GM18502 (cell line): Measurements from ENCODE around the gene DTX1.

ENCODE experiments used
- ATAC-seq: cut with Tn5 transposase; IDR thresholded peaks from one replicate; pipeline ENCODE4 v1.9.1; 2021; ENCODE audit warnings: mild to moderate bottlenecking; ENCODE audit not compliant: unreplicated experiment, poor library complexity

The DTX1 gene

DNA sequence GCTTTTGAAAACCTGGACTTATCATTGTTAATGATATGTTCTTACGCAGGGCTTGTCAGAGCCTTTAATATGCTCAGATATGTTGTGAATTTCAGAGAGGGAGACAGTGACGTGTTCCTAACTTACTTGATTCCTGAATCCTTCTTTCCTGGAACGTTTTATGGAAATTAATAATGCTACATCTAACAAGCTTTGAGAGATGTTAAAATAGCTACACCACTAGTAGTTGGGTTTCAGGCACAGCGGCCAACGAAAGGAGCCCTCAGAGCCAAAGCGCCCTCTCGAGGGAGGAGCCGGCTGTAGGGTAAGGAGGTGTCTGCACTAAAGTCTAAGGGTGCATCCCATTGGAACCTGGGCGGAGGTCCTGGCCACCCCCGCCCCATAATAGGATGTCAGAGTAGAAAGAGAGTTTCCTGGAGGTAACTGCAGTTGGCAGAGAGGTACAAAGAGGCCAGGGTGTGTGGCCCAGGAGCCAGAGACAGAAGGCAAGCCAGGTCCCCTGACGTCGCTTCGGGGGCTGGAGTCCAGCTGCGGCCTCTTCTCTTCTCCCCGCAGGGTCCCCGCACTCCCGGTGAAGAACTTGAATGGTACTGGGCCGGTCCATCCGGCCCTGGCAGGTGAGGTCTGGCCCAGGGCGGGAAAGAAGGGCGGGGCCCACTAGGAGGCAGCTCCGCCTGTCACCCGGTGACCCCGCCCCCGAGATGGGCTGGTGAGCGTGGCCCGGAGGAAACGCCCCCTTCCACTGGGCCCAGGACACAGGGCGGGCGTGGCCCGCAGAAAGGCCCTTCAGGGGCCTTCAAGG lies 36.3 kb downstream of the DTX1 start:
- no peak for ATAC-seq

DNA sequence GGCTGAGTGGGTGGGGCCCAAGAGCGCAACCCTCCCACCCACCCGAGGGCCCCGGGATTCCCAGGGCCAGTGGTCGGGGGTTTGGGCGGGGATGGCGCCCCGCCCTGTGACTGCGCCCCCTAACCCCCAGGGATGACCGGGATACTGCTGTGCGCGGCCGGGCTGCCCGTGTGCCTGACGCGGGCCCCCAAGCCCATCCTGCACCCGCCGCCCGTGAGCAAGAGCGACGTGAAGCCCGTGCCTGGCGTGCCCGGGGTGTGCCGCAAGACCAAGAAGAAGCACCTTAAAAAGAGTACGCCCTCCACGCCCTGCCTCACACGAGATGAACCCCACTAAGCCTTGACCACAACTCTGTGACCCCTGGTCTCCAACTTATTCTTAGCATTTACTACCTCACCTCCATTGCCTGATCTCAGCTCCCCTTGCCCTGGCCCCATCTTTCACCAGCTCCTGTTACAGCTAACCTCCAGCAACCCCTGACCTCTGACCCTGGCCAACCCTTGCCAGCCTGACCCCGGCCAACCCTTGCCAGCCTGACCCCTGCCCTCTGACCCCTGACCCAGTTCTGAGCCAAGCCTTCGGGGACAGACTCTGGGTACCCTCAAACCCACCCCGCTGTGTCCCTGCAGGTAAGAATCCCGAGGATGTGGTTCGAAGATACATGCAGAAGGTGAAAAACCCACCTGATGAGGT lies 37.0 kb downstream of the DTX1 start:
- no peak for ATAC-seq

DNA sequence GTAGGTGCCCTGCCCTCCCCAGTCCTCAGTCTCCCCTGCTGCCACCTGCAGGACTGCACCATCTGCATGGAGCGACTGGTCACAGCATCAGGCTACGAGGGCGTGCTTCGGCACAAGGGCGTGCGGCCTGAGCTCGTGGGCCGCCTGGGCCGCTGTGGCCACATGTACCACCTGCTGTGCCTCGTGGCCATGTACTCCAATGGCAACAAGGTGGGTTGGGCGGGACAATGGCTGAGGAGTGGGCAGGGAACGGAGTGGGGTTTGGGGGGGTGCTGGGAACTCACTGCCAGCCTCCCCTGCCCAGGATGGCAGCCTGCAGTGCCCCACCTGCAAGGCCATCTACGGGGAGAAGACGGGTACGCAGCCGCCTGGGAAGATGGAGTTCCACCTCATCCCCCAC lies 38.2 kb downstream of the DTX1 start:
- ATAC-seq, result no peak

DNA sequence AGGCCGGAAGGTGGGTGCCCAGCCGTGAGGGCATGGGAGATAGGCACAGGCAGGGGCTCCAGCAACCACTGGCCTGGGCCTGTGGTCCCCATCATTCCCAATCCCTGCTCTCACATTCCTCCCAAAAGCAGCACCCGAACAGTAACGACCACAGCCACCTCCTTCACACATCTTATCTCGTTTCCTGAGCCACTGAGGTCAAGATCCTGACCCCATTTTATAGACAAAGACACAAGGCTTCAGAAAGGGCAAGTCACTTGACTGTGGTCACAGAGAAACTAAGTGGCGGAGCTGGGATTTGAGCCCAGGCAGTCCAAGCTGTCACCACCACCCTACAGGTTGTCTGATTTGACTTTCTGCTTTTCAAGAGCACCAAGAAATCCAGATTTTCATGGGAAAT lies 38.9 kb downstream of the DTX1 start:
- no peak for ATAC-seq

DNA sequence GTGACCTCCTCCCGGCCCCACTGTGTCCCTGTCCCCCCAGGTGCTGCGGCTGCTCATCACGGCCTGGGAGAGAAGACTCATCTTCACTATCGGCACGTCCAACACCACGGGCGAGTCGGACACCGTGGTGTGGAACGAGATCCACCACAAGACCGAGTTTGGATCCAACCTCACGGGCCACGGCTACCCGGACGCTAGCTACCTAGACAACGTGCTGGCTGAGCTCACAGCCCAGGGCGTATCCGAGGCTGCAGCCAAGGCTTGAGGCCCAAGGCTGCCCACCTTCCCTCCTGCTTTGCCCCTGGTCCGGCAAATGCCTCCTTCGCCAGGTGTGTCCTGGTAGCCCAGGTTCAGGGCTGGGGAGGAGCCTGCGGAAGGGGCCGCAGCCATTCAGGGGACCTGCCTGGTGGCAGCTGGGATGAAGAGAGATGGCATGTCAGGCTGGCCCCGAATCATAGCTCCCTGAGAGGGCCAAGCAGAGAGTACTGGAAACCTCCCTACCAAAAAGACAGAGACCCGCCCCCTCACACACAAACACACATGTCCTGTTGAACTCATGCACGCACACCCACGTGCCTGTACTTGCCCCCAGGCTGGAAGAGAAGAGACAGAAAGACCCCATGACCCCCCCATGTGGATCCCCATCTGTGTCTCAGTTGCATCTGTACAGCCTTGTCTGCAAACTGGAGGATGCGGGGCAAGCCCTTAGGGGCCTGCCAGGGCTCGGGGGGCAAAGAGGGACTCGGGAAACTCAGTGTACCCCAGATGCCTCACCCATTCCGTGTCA lies 40.3 kb downstream of the DTX1 start:
- ATAC-seq, result no peak

DNA sequence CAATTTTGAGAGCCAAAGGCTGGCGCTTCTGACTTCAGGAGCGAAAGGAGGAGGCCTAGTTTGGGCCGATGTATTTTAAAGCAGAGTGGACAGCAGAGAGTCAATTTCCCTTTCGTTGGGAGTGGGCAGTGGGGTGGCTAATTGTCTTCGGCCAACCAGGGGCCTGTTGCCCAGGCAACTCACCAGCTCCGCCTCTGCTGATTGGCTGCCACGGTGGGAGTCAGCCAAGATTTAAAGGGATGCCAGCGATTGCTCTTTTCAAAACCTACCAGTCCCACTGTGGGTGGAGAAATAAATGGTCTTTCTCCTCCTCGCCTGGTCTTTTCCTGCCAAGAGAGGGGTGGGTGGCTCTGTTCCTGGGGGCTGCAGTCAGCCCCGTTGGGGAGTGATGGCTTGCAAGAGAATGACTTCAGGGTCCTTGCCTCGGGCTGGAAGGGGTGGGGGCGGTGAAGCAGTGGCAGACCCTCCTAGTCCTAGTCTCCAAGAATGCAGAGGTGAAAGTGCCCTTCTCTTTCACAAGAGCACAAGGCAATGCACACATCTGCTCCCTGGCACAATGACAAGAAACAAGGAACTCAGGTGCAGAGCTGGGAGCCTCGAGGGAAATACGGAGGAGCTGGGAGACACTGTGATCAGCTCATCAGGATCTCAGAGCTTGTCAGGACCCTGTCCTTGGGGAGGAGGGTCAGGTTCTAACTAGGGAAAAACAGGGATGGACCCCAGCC lies 41.3 kb downstream of the DTX1 start:
- ATAC-seq, result peak; percentile 12

DNA sequence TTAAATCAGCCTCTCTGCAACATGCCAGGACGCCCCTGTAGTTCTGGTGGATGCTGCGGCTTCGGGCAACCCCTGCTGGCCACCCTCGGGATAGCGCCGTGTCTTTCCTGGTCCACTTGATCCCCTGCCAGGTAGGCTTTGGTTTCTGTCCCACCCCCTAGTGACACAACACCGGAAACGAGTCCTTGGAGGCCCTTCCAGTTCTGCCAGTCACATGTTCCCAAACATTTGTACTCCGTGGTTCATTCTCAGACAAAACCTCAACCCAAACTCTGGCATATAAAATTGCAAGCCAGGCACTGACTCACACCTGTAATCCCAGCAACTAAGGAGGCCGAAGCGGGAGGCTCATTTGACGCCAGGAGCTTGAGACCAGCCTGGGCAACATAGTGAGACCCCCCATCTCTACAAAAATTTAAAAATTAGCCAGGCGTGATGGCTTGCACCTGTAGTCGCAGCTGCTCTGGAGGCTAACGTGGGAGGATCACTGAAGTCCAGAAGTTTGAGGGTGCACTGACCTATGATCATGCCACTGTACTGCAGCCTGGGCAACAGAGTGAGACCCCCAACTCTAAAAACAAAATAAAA lies 42.0 kb downstream of the DTX1 start:
- ATAC-seq, result peak; percentile 63

DNA sequence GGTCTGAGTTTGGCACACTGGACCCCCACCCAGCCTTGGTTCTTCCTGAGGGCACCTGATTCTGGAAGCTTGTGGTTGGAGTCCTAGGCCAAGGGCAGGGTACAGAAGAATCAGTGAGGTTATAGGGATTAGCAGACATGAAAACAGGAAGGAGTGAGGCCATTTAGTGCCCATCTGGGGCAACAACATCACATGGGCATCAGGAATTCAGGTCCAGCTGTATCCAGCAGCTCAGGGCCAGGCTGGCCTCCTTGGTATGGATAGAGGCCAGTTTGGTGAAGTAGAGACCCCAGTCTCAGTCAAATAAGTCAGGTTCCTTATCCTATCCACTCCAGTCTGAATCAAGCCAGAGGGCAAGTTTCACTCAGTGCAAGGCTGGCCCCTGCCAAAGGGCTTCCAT lies 42.8 kb downstream of the DTX1 start:
- ATAC-seq, result no peak

DNA sequence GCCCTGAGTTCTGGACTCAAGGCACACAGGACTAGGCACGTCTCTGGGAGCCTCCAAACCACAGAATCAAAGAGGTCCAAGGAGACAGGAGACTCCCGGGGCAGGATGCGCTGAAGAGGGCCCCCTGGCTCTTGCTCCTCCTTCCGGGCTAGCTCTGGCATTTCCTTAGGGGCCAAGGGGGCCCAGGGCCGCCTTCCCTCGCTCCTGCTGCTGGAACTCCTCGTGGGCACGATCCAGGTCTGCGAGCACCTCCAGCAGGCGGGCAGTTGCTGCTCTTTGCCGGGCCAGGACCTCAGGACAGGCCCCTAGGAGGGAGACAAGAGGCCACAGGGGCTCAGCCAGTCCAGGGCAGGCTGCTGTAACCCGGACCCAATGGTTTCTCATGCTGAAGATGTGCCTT lies 43.2 kb downstream of the DTX1 start:
- ATAC-seq, result no peak

DNA sequence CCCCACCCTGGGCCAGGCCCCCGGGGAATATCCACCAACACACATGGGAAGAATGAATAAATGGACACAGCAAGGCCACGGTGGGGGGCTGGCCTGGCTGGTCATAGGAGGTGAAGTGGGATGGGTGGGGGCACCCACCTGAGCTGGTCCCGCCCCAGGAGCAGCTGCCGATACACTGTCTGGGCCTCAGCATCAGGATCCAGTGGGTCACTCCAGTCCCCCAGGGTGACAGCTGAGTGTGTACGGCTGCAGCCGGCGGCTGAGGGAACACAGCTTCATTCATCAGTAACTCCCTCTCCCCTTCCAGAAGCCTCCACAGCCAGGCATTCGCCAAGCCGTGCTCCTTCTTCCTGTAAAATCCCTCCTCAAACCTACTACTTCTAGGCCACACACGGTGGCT lies 45.2 kb downstream of the DTX1 start:
- ATAC-seq, result no peak

DNA sequence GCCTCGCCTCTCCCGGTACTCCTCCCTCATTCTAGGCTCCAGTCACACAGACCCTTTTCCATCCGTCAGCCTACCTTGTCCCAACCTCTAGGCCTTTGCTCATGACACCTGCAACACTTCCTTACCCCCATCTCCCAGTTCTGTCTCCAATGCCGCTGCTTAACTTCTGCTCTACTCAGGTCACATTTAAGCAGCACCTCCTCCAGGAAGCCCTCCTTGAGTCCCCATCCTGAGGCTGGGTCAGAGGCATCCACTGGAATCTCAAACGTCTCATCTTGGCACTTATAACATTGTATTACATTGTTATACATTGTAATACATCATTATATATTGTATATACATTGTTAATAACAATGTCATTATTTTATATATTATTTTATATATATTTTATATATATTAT lies 46.3 kb downstream of the DTX1 start:
- ATAC-seq, result no peak

DNA sequence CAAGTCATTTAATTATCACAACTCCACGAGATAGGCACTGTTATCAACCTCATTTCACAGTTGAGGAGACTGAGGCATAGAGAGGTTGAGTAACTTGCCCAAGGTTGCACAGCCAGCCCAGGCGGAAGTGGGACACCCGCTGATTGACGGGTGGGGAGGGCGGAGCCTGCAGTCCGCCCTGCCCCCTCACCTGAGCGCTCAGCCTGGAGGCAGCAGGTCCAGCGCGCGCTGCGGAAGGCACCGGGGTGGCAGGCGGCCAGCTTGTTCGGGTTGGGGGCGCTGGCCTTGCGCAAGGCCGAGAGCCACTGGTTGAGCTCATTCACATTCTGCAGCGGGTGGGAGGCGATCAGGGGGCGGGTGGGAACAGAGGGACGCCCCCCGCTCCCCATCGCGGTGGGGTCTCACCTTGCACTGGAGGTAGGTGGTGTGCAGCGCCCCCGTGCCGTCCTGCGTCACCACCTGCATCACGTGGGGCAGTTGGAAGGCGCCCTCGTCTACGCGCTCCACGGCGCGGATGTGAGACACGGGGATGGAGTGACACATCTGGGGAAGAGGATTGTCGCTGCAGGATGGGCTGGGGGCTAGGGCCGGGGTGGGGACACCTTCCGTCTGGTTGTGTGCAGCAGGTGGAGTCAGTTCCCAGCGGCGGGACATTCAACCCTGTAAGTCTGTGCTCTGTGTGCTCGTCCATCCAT lies 47.4 kb downstream of the DTX1 start:
- ATAC-seq, result no peak

DNA sequence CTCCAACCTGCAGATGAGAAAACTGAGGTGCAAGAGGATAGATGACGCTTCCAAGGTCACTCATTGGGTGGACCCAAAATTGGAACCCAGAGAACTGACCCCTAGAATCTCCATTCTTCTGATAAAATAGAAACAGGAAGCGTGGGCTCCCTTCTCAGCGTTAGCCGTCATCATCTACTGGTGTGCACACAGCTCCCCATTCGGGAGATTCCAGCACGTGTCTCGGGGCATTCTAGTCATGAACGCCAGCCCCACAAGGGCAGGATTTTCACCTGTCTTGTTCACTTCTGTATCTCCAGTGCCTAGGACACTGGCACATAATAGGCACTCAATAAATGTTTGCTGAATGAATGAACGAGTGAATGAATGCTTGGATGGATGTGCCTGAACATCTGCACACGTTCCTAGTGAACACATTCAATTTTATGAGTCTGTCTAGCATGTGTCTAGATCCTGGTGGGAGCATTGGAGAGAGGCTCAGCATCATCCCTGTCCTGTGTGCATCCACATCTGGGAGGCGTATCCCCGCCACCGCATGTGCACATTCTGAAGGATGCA lies 48.5 kb downstream of the DTX1 start:
- no peak for ATAC-seq

DNA sequence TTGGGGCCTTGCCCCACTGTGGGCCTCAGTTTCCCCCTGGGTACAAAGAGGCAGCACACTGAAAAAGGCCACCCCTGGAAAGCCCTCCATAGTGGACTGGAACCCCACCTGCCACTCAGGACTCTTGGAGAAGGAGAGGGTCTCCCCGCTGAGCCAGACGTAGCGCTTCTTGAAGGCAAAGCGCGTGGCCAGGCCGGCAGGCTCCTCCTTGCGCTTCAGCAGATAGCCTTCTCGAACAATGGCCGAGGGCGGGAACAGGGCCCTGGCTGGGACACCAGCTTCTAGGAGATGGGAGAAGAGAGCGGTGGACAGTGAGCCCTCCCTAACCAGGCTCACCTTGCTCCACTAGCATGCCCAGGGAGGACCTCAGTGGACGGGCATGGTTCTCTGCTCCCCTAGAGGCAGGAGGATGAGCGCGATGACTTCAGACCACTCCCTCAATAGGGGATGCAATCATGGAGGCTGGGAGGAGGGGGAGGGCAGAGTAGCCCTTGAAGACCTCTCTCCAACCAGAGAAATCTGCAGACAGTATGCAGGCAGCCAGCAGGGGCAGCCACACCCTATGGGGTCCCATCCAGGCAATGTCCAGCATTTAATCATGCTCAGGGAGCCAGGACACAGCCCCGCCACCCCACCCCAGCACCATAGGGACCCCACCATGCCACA lies 49.2 kb downstream of the DTX1 start:
- ATAC-seq, result no peak

DNA sequence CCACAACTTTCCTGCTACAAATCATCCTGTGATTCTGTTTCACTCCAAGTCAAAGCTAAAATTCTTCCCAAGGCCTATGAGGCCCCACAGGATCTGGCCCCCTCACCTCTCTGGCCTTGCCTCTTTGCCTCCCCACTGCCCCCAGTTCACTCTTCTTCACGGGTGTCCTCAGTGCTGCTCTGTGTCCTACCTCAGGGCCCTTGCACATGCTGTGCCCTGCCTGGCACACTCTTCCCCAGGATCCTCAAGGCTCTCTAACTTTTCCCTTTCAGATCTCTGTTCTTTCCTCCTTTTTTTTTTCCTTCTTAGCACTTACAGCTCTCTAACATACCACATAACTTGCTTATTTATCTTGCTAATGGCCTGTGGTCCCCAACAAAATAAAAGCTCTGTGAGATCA lies 49.8 kb downstream of the DTX1 start:
- ATAC-seq, result no peak

DNA sequence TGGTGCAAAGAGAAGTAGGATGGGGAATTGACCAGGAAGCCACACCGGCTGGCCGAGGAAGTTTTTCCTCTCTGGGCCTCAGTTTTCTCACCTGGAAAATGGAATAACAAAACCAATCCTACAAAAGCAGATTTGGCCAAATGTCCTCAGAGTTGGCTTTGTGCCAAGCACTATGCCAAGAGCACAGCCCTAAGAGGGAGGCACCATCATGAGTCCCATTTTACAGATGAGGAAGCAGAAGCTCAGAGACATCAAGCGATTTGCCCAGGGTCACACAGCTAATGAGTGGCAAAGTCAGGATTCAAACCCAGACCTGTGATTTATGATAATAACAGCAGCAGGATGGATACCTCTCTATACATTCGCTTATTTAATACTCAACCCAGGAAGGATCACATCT lies 51.8 kb downstream of the DTX1 start:
- ATAC-seq, result no peak

DNA sequence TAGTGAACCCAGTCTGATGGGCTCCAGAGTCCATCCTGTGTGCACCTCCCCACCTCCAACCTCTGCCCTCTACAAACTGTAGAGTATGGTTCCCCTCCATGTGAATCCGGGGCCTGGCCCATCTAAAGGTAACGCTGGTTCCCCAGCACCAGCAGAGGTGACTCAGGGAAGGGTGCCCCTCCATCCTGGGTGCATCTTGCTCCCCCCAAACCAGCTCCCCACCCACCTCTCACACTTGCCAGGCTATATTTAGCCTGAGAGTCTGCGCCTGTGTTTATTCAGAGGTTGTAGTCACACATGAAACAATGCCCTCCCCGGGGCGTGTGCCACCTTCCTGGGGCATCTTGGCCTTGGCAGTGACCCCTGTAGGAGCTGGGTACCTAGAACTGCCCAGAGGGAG lies 52.8 kb downstream of the DTX1 start:
- no peak for ATAC-seq

DNA sequence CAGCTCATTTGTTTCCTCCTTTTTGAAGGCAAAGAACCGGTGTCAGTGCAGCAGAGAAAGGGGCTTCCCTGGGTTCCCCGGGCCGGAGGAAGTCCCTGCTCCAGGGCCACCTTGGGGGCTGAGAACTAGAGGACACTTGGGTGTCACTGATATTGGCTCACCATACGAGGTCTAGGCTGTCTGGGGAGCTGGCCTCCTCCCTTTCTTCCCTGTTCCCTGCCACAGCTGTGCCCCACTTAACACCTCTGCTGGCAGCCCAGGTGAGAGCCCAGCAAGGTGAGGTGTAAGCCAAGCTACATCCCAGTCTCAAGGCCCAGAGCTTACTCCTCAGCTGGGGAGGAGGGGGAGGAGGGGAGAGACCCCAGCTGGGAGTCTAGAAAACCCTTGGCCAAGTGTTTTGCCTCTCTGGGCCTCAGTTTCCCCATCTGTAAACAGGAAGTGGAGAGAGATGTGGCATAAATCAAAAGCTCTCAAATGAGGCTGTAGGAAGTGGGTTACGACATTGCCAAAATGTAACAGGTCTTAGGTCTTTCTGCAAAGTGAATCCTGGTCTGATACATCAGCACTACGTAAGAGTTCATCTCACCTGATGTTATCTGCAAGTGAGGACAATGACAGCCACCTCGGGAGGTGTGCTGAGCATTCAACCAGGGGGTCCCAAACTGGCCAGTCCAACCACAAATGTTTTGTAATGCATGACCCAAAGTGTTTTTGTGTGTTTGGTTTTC lies 53.5 kb downstream of the DTX1 start:
- ATAC-seq, result no peak
